ENCODE data around the gene ERCC1. TPM values are rescaled to one million over a fixed set of nuclear protein-coding genes. Genes with fewer than 3 reads are reported as not detected.

The ERCC1 gene
- total and polyA plus RNA-seq, 12 donors, result 62.9 to 107 (median 86.5) TPM

GRCh38 chr19:45451850-45452387, 28.2 kb upstream of the ERCC1 start:
- H3K4me1 ChIP-seq (replicated peaks in 1 of 2), result peaks cover 18 to 23% of the 10 kb centered on the region in 2 donors
- TF ChIP-seq POLR2A (IDR thresholded peaks at IDR 0.05) (no peak), CTCF (IDR thresholded peaks at IDR 0.05) (no peak)
- intact Hi-C loops (cut with DNase I), result no loop called here

GRCh38 chr19:45451131-45451849, 27.6 kb upstream of the ERCC1 start:
- peak in 2 of 7 donors; percentile 50 to 68 for DNase-seq
- H3K4me1 ChIP-seq (replicated peaks in 1 of 2), result peaks cover 15 to 23% of the 10 kb centered on the region in 2 donors
- intact Hi-C loops (cut with DNase I), result no loop called here
- peak overlapping the region in 2 of 5 donors; percentile 71 to 87 for H3K27ac ChIP-seq
- no peaks in the 10 kb centered on the region for H3K36me3 ChIP-seq (replicated peaks in 1 of 2)
- no peaks in the 10 kb centered on the region for H3K9me3 ChIP-seq (replicated peaks in 1 of 3)
- TF ChIP-seq CTCF (IDR thresholded peaks at IDR 0.05), result no peak
- no peak for TF ChIP-seq POLR2A (IDR thresholded peaks at IDR 0.05)
- peak overlapping the region in 2 of 4 donors; percentile 55 to 71 for H3K4me3 ChIP-seq
- H3K27me3 ChIP-seq, result no peaks in the 10 kb centered on the region
- WGBS, 4 donors, result 3 to 6% (median 5%) methylated on average over 19 to 28 of the region's 28 CpGs

More at GRCh38 chr19:45451850-45452387, 28.2 kb upstream of the ERCC1 start:
- WGBS, 4 donors, result 73 to 79% (median 74%) methylated on average over 12 of the region's 12 CpGs
- Histone ChIP-seq H3K36me3 (replicated peaks in 1 of 2) (no peaks in the 10 kb centered on the region), H3K9me3 (replicated peaks in 1 of 3) (no peaks in the 10 kb centered on the region), H3K4me3 (no peak overlapping the region), H3K27me3 (no peaks in the 10 kb centered on the region), H3K27ac (peak overlapping the region in 1 of 5 donors; percentile 87)
- no peak for DNase-seq

GRCh38 chr19:45450012-45450333, 26.3 kb upstream of the ERCC1 start:
- peak overlapping the region in 2 of 4 donors; percentile 55 to 71 for H3K4me3 ChIP-seq
- peaks cover 7 to 12% of the 10 kb centered on the region in 2 donors for H3K4me1 ChIP-seq (replicated peaks in 1 of 2)
- intact Hi-C loops (cut with DNase I), result no loop called here
- no peaks in the 10 kb centered on the region for H3K27me3 ChIP-seq
- TF ChIP-seq POLR2A (IDR thresholded peaks at IDR 0.05), result no peak
- no peak for TF ChIP-seq CTCF (IDR thresholded peaks at IDR 0.05)
- WGBS, 4 donors, result 22 to 37% (median 30%) methylated on average over 5 of the region's 5 CpGs
- no peaks in the 10 kb centered on the region for H3K36me3 ChIP-seq (replicated peaks in 1 of 2)
- H3K27ac ChIP-seq, result peak overlapping the region in 2 of 5 donors; percentile 57 to 72
- no peak for DNase-seq
- H3K9me3 ChIP-seq (replicated peaks in 1 of 3), result no peaks in the 10 kb centered on the region

GRCh38 chr19:45448887-45449299, 25.2 kb upstream of the ERCC1 start:
- H3K4me1 ChIP-seq (replicated peaks in 1 of 2), result peaks cover 14% of the 10 kb centered on the region in 2 donors
- H3K4me3 ChIP-seq, result no peak overlapping the region

More at GRCh38 chr19:45448887-45449299, 25.2 kb upstream of the ERCC1 start:
- Histone ChIP-seq H3K36me3 (replicated peaks in 1 of 2) (no peaks in the 10 kb centered on the region), H3K27me3 (no peaks in the 10 kb centered on the region), H3K27ac (no peak overlapping the region), H3K9me3 (replicated peaks in 1 of 3) (no peaks in the 10 kb centered on the region)
- WGBS, 4 donors, result 50 to 68% (median 59%) methylated on average over 7 of the region's 7 CpGs
- TF ChIP-seq CTCF (IDR thresholded peaks at IDR 0.05), result no peak
- no peak for TF ChIP-seq POLR2A (IDR thresholded peaks at IDR 0.05)
- intact Hi-C loops (cut with DNase I), result no loop called here
- no peak for DNase-seq

All from adrenal gland (tissue), 12 donors.